Putamen (tissue), 1 donor: ENCODE measurements around the gene HECTD4.
"Not testable (repeated sequence)": the region's sequence is repeated elsewhere in the genome, so short reads cannot be mapped to it uniquely, and the experiment has no call there.

ENCODE experiments used
- DNase-seq: peaks from one replicate; pipeline ENCODE4 v3.0.0-alpha.2; 2016; ENCODE audit warnings: low spot score

HECTD4 gene

GRCh38 chr12:112266473-112266872 is 115.8 kb downstream of the HECTD4 start:
- no peak for DNase-seq

GRCh38 chr12:112261559-112261958 is 120.7 kb downstream of the HECTD4 start:
- DNase-seq: no peak

GRCh38 chr12:112258926-112259325 is 123.3 kb downstream of the HECTD4 start:
- no peak for DNase-seq

- DNase-seq: no peak
Observed at GRCh38 chr12:112256780-112257179, 125.5 kb downstream of the HECTD4 start.

GRCh38 chr12:112252184-112252583 is 130.0 kb downstream of the HECTD4 start:
- no peak for DNase-seq

GRCh38 chr12:112244902-112245301 is 137.3 kb downstream of the HECTD4 start:
- DNase-seq: not testable (repeated sequence)

- no peak for DNase-seq
Observed at GRCh38 chr12:112243255-112244110, 138.7 kb downstream of the HECTD4 start.

- no peak for DNase-seq
Observed at GRCh38 chr12:112241176-112241575, 141.1 kb downstream of the HECTD4 start.

- DNase-seq: no peak
Observed at GRCh38 chr12:112239881-112240280, 142.3 kb downstream of the HECTD4 start.

GRCh38 chr12:112239020-112239419 is 143.2 kb downstream of the HECTD4 start:
- DNase-seq: no peak

- no peak for DNase-seq
Observed at GRCh38 chr12:112238441-112238840, 143.8 kb downstream of the HECTD4 start.

GRCh38 chr12:112236786-112237185 is 145.4 kb downstream of the HECTD4 start:
- no peak for DNase-seq

- no peak for DNase-seq
Observed at GRCh38 chr12:112236386-112236785, 145.8 kb downstream of the HECTD4 start.

GRCh38 chr12:112234303-112234702 is 147.9 kb downstream of the HECTD4 start:
- DNase-seq: no peak

GRCh38 chr12:112233242-112233641 is 149.0 kb downstream of the HECTD4 start:
- DNase-seq: no peak

- DNase-seq: no peak
Observed at GRCh38 chr12:112230136-112230535, 152.1 kb downstream of the HECTD4 start.

GRCh38 chr12:112226768-112227167 is 155.5 kb downstream of the HECTD4 start:
- no peak for DNase-seq

- not testable (repeated sequence) for DNase-seq
Observed at GRCh38 chr12:112220628-112221027, 161.6 kb downstream of the HECTD4 start.

GRCh38 chr12:112219195-112219594 is 163.0 kb downstream of the HECTD4 start:
- DNase-seq: no peak

GRCh38 chr12:112218150-112218549 is 164.1 kb downstream of the HECTD4 start:
- no peak for DNase-seq

- no peak for DNase-seq
Observed at GRCh38 chr12:112217647-112218046, 164.6 kb downstream of the HECTD4 start.

GRCh38 chr12:112216223-112216622 is 166.0 kb downstream of the HECTD4 start:
- DNase-seq: no peak

- DNase-seq: no peak
Observed at GRCh38 chr12:112214064-112214463, 168.2 kb downstream of the HECTD4 start.
